Skeletal muscle tissue (tissue), 4 donors: ENCODE data around the gene HM13. TPM values are rescaled to one million over a fixed set of nuclear protein-coding genes. Genes with fewer than 3 reads are reported as not detected.
"Not testable (repeated sequence)": the region's sequence is repeated elsewhere in the genome, so short reads cannot be mapped to it uniquely, and the experiment has no call there.

Experiments used
- H3K27ac ChIP-seq: one replicate; pipeline ENCODE4 v1.7.0; 2013; ENCODE audit warnings: mild to moderate bottlenecking, low read depth, low read length, inconsistent platforms
- H3K27me3 ChIP-seq, 3 donors: one replicate each; pipeline ENCODE4 v1.7.0; 2013; ENCODE audit warnings: low read length in 3 of 3; ENCODE audit not compliant: control insufficient read depth in 3 of 3, insufficient read depth in 3 of 3
- H3K36me3 ChIP-seq, 3 donors: one replicate each; pipeline ENCODE4 v1.7.0; 2013; ENCODE audit warnings: low read length in 3 of 3; ENCODE audit not compliant: control insufficient read depth in 3 of 3, insufficient read depth in 3 of 3
- H3K4me1 ChIP-seq, 3 donors: one replicate each; pipeline ENCODE4 v1.7.0; 2013; ENCODE audit warnings: low read length in 3 of 3, mild to moderate bottlenecking in 3 of 3; ENCODE audit not compliant: control insufficient read depth in 3 of 3, insufficient read depth in 3 of 3
- H3K4me3 ChIP-seq, 3 donors: one replicate each; pipeline ENCODE4 v1.7.0; 2013; ENCODE audit warnings: low read length in 3 of 3
- H3K9ac ChIP-seq, 3 donors: one replicate each; pipeline ENCODE4 v1.7.0; 2013; ENCODE audit warnings: low read length in 3 of 3, mild to moderate bottlenecking in 3 of 3, moderate library complexity in 2 of 3, low read depth in 1 of 3
- H3K9me3 ChIP-seq, 3 donors: one replicate each; pipeline ENCODE4 v1.7.0; 2013; ENCODE audit warnings: low read length in 3 of 3; ENCODE audit not compliant: control insufficient read depth in 3 of 3
- total RNA-seq: library from RNA; depleted of rRNA; stranded (reverse); fragments of >200 nt; gene quantifications from one replicate; pipeline ENCODE4 v1.2.3, GENCODE V29; 2014
- donor health status: Osteomylitis.

Gene HM13
- total RNA-seq, 1 donor from 2014 or later = 30.8 TPM

- not testable (repeated sequence) for H3K9me3 ChIP-seq, H3K27ac ChIP-seq, H3K9ac ChIP-seq, H3K27me3 ChIP-seq, H3K4me3 ChIP-seq
- peaks cover 47 to 53% (median 53%) of the 10 kb centered on the region in 3 donors for H3K36me3 ChIP-seq
- peaks cover 2 to 13% (median 7%) of the 10 kb centered on the region in 3 donors for H3K4me1 ChIP-seq
Observed at GRCh38 chr20:31539636-31540035, 25.4 kb downstream of the HM13 start.

DNA sequence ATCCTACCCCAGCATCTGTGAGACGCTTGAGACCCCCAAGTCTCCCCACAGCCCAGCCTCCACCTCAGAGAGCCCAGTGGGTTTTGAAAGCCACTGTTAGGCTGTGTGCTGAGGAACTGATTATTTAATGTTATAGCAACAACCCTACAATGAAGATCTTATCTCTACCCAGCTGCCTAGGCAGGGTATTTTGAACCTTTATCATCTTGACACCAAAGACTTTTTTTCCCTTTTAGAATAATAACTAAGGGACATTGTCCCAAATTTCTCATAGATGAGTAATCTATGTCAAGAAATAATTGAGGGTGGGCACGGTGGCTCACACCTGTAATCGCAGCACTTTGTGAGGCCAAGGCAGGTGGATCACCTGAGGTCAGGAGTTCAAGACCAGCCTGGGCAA lies 26.2 kb downstream of the HM13 start:
- Histone ChIP-seq H3K9me3 (no peaks in the 10 kb centered on the region), H3K9ac (no peak overlapping the region), H3K36me3 (peaks cover 46 to 53% (median 51%) of the 10 kb centered on the region in 3 donors), H3K27ac (no peak overlapping the region), H3K4me3 (no peak overlapping the region), H3K4me1 (peaks cover 2 to 13% (median 7%) of the 10 kb centered on the region in 3 donors), H3K27me3 (no peaks in the 10 kb centered on the region)

DNA sequence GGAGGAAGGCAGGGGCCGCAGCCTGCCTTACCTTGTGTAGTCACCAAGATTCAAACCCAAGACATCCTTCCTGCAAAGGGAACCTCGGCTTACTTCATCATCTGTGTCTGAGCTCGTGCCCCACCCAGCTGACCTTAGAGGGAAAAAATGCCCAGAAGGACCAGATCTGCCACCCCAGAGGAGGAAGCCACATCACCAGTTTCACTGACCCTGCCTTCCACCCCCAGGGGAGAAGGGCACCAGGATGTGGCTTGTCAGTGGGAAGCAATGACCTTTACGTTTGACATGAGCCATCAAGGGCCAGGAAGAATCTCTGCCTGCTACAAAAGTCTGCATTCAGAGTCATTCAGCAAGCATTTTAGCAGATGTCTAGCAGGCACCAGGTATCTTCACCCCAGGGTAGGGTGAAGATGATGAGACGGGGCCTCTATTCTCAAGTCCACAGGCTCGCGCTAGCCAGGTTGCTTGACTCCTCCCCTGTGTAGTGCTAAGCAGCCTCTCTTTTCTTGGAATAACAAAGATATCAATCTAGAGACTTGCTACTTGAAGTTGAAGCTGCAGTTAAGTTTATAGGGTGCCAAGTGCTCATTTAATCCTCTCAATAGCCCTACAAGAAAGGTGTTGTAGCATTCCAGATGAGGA lies 28.1 kb downstream of the HM13 start:
- Histone ChIP-seq H3K9me3 (no peaks in the 10 kb centered on the region), H3K27ac (no peak overlapping the region), H3K4me1 (peaks cover 5 to 17% (median 7%) of the 10 kb centered on the region in 3 donors), H3K27me3 (no peaks in the 10 kb centered on the region), H3K9ac (no peak overlapping the region), H3K4me3 (no peak overlapping the region), H3K36me3 (peaks cover 34 to 48% (median 42%) of the 10 kb centered on the region in 3 donors)

DNA sequence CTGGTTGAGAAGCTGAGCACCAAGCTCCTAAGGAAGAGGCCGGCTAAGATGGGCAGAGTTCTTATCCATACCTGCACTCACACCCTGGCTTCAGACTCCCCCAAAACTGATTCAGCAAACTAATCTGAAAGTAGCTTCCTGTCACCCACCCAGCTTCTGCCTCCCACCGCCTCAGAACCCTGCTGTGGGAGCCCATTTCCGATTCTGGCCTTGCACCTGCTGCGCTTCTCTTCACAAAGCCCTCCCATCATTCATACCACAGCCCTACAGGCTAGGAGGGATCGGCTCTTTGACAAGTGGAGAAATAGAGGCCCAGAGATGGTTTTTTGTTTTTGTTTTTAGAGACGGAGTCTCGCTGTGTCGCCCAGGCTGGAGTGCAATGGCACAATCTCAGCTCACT lies 28.7 kb downstream of the HM13 start:
- Histone ChIP-seq H3K36me3 (peaks cover 27 to 43% (median 36%) of the 10 kb centered on the region in 3 donors), H3K27me3 (no peaks in the 10 kb centered on the region), H3K9me3 (no peaks in the 10 kb centered on the region), H3K4me1 (peaks cover 4 to 16% (median 10%) of the 10 kb centered on the region in 3 donors), H3K9ac (no peak overlapping the region), H3K4me3 (no peak overlapping the region), H3K27ac (no peak overlapping the region)

GRCh38 chr20:31543966-31544598 lies 29.8 kb downstream of the HM13 start:
- Histone ChIP-seq H3K27me3 (no peaks in the 10 kb centered on the region), H3K9me3 (no peaks in the 10 kb centered on the region), H3K9ac (no peak overlapping the region), H3K27ac (peak overlapping the region; percentile 57), H3K4me1 (peaks cover 11 to 27% (median 21%) of the 10 kb centered on the region in 3 donors), H3K4me3 (no peak overlapping the region), H3K36me3 (peaks cover 23 to 38% (median 29%) of the 10 kb centered on the region in 3 donors)

GRCh38 chr20:31544600-31544999 lies 30.4 kb downstream of the HM13 start:
- peaks cover 26 to 41% (median 32%) of the 10 kb centered on the region in 3 donors for H3K36me3 ChIP-seq

DNA sequence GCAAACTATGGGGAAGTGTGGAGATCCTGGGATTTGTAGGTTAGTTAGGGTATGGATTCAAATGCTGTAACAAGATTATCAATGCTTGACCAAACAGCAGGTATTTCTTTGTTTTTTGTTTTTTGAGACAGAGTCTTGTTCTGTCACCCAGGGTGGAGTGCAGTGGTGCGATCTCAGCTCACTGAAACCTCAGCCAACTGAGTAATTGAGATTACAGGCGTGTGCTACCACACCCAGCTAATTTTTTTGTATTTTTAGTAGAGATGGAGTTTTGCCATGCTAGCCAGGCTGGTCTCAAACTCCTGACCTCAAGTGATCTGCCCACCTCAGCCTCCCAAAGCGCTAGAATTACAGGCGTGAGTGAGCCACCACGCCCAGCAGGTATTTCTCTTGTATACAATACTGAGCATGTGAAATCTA lies 31.4 kb downstream of the HM13 start:
- Histone ChIP-seq H3K36me3 (peaks cover 22 to 44% (median 30%) of the 10 kb centered on the region in 3 donors), H3K4me1 (peaks cover 16 to 33% (median 22%) of the 10 kb centered on the region in 3 donors)
- not testable (repeated sequence) for H3K9ac ChIP-seq, H3K27me3 ChIP-seq, H3K9me3 ChIP-seq, H3K4me3 ChIP-seq, H3K27ac ChIP-seq

More at GRCh38 chr20:31544600-31544999, 30.4 kb downstream of the HM13 start:
- no peaks in the 10 kb centered on the region for H3K9me3 ChIP-seq
- H3K27ac ChIP-seq = peak overlapping the region; percentile 11
- no peaks in the 10 kb centered on the region for H3K27me3 ChIP-seq
- no peak overlapping the region for H3K4me3 ChIP-seq
- H3K4me1 ChIP-seq = peaks cover 16 to 32% (median 22%) of the 10 kb centered on the region in 3 donors
- H3K9ac ChIP-seq = no peak overlapping the region

- Histone ChIP-seq H3K27me3 (no peaks in the 10 kb centered on the region), H3K9me3 (no peaks in the 10 kb centered on the region), H3K27ac (peak overlapping the region; percentile 84), H3K36me3 (peaks cover 33 to 56% (median 38%) of the 10 kb centered on the region in 3 donors), H3K4me3 (peak overlapping the region; percentile 72 to 94 (median 90)), H3K4me1 (peaks cover 16 to 33% (median 22%) of the 10 kb centered on the region in 3 donors), H3K9ac (peak overlapping the region; percentile 60 to 96 (median 89))
Observed at GRCh38 chr20:31547017-31547675, 32.9 kb downstream of the HM13 start.

GRCh38 chr20:31547720-31548298 lies 33.6 kb downstream of the HM13 start:
- H3K27ac ChIP-seq = peak overlapping the region; percentile 84
- peaks cover 36 to 56% (median 39%) of the 10 kb centered on the region in 3 donors for H3K36me3 ChIP-seq
- peak overlapping the region; percentile 60 to 96 (median 89) for H3K9ac ChIP-seq
- peak overlapping the region; percentile 72 to 94 (median 90) for H3K4me3 ChIP-seq
- no peaks in the 10 kb centered on the region for H3K27me3 ChIP-seq
- H3K9me3 ChIP-seq = no peaks in the 10 kb centered on the region
- peaks cover 16 to 33% (median 22%) of the 10 kb centered on the region in 3 donors for H3K4me1 ChIP-seq
